GM12878 (cell line): ENCODE measurements around the gene CELF2. TPM values are rescaled to one million over a fixed set of nuclear protein-coding genes. Genes with fewer than 3 reads are reported as not detected.

Experiments
- ATAC-seq: fragments of 200-7000 bp; cut with Tn5 transposase; 3 replicates; pipeline ENCODE4 v1.9.1; 2020; ENCODE audit warnings: mild to moderate bottlenecking, moderate library complexity
- BruUV-seq: library from RNA; stranded (reverse); fragments of 400-500 nt; replicated peaks from 2 replicates; lab custom pipeline; 2021; lab: Mats Ljungman, UMichigan
- CTCF ChIA-PET: fragments of 300-600 bp; sonication (Branson Sonifier 250); formaldehyde crosslinking; extraction: SDS; loops from one replicate; lab custom pipeline; 2021; ENCODE audit warnings: inconsistent platforms; lab: Yijun Ruan, JAX
- POLR2A ChIA-PET: fragments of 350-600 bp; formaldehyde crosslinking; extraction: SDS; loops from one replicate; lab custom pipeline; 2021; ENCODE audit warnings: inconsistent platforms; lab: Charles Lee
- RAD21 ChIA-PET: fragments of 300-600 bp; sonication (Branson Sonifier 250); formaldehyde crosslinking; loops from one replicate; lab custom pipeline; 2023; ENCODE audit warnings: antibody characterized with exemption; ENCODE audit not compliant: unreplicated experiment; lab: Charles Lee
- SMC1A ChIA-PET: fragments of 300-600 bp; sonication (Branson Sonifier 250); formaldehyde crosslinking; loops from one replicate; lab custom pipeline; 2023; ENCODE audit not compliant: unreplicated experiment, uncharacterized antibody; lab: Charles Lee
- DNase-seq: peaks from one replicate; pipeline ENCODE4 v3.0.0-alpha.2; 2011; ENCODE audit warnings: low read depth, low spot score
- FAIRE-seq: peaks from 3 replicates; lab custom pipeline; 2011; peaks lifted over from hg19 to GRCh38; lab: Jason Lieb, UNC
- H2AFZ ChIP-seq: 2 replicates; pipeline ENCODE4 v1.6.0; 2011; ENCODE audit warnings: low read depth, low read length, control low read depth; ENCODE audit not compliant: control insufficient read depth
- H3K27ac ChIP-seq: 2 replicates; pipeline ENCODE4 v1.5.1; 2011; ENCODE audit warnings: control low read depth; ENCODE audit not compliant: control insufficient read depth, insufficient read depth
- H3K27me3 ChIP-seq, 2 experiments: replicated peaks in 1 of 2; 2 replicates each; pipeline versions ENCODE4 v1.6.0 to v1.6.1; 2011; ENCODE audit warnings: low read length in 1 of 2; ENCODE audit not compliant: control insufficient read depth in 2 of 2, insufficient read depth in 2 of 2
- H3K36me3 ChIP-seq, 2 experiments: 2 replicates each; pipeline ENCODE4 v1.5.1; 2011; ENCODE audit warnings: low read length in 1 of 2; ENCODE audit not compliant: control insufficient read depth in 2 of 2, insufficient read depth in 2 of 2
- H3K4me1 ChIP-seq: 2 replicates; pipeline ENCODE4 v1.6.1; 2011; ENCODE audit warnings: mild to moderate bottlenecking, low read length, moderate library complexity, mixed read lengths; ENCODE audit not compliant: control insufficient read depth, insufficient read depth
- H3K4me2 ChIP-seq: 2 replicates; pipeline ENCODE4 v1.6.0; 2011; ENCODE audit warnings: control low read depth; ENCODE audit not compliant: control insufficient read depth, insufficient read depth
- H3K4me3 ChIP-seq: fragments of 200-600 bp; sonication (generic); 2 replicates; pipeline ENCODE4 v1.5.1; 2016
- H3K79me2 ChIP-seq: 2 replicates; pipeline ENCODE4 v1.6.0; 2011; ENCODE audit warnings: low read length; ENCODE audit not compliant: control insufficient read depth, insufficient read depth
- H3K9ac ChIP-seq: 2 replicates; pipeline ENCODE4 v1.8.0; 2011; ENCODE audit warnings: low read length, control low read depth, mixed read lengths; ENCODE audit not compliant: control insufficient read depth, insufficient read depth
- H3K9me3 ChIP-seq: replicated peaks from 3 replicates; pipeline ENCODE4 v1.5.1; 2011; ENCODE audit warnings: mild to moderate bottlenecking, low read length; ENCODE audit not compliant: control insufficient read depth, insufficient read depth
- H4K20me1 ChIP-seq: 2 replicates; pipeline ENCODE4 v1.6.0; 2011; ENCODE audit not compliant: control insufficient read depth, insufficient read depth
- BACH1 ChIP-seq: fragments of 450-650 bp; IDR thresholded peaks from 2 replicates; pipeline ENCODE4 v1.6.1; 2017; ENCODE audit warnings: mild to moderate bottlenecking, borderline replicate concordance
- BCLAF1 ChIP-seq: fragments of 450-650 bp; IDR thresholded peaks from 2 replicates; pipeline ENCODE4 v1.6.1; 2017; ENCODE audit warnings: antibody characterized with exemption, mild to moderate bottlenecking, moderate library complexity
- BRCA1 ChIP-seq: IDR thresholded peaks from 2 replicates; pipeline ENCODE4 v1.6.1; 2011; ENCODE audit warnings: low read depth, low read length, improper control_type of control experiment
- CHD4 ChIP-seq: fragments of 200-600 bp; sonication (generic); IDR thresholded peaks from 2 replicates; pipeline ENCODE4 v1.6.1; 2016; ENCODE audit warnings: mild to moderate bottlenecking
- NFXL1 ChIP-seq: fragments of 450-650 bp; IDR thresholded peaks from 2 replicates; pipeline ENCODE4 v1.6.1; 2017; ENCODE audit warnings: antibody characterized with exemption, mild to moderate bottlenecking, borderline replicate concordance
- POLR2AphosphoS2 ChIP-seq: IDR thresholded peaks from 2 replicates; pipeline ENCODE4 v1.6.1; 2011; ENCODE audit warnings: low read depth, mild to moderate bottlenecking, low read length, improper control_type of control experiment, moderate library complexity
- PRDM15 ChIP-seq: fragments of 450-650 bp; formaldehyde crosslinking; IDR thresholded peaks from 2 replicates; pipeline ENCODE4 v1.4.0; 2020; ENCODE audit warnings: mild to moderate bottlenecking, moderate library complexity
- SMAD1 ChIP-seq: fragments of 450-650 bp; IDR thresholded peaks from 2 replicates; pipeline ENCODE4 v1.6.1; 2018; ENCODE audit warnings: mild to moderate bottlenecking, low read depth; ENCODE audit not compliant: partially characterized antibody
- SMC3 ChIP-seq: IDR thresholded peaks from 2 replicates; pipeline ENCODE4 v1.6.1; 2011; ENCODE audit warnings: low read length, improper control_type of control experiment, borderline replicate concordance
- WGBS: methylation state at CpG from one replicate; pipeline ENCODE4 v1.1.6; 2016; ENCODE audit warnings: low lambda C conversion rate; ENCODE audit not compliant: insufficient replicate concordance, insufficient coverage; ENCODE audit errors: missing lambda C conversion rate; 5-methylcytosine and 5-hydroxymethylcytosine counted together
- in situ Hi-C: fragments of 300-500 bp; cut with MboI; formaldehyde crosslinking; loops from 9 replicates; pipeline ENCODE4 v1.14.3; 2018; ENCODE audit warnings: mixed read lengths
- intact Hi-C: fragments of 100-400 bp; cut with micrococcal nuclease; formaldehyde crosslinking; loops from one replicate; pipeline ENCODE4 v1.14.2; 2022; ENCODE audit not compliant: unreplicated experiment
- polyA plus RNA-seq, 11 experiments: library from polyadenylated mRNA; depleted of rRNA in 4 of 11; unstranded in 6 of 11; stranded (reverse) in 5 of 11; fragments of >200 nt; fragmentation: Nextera tagmentation in 4 of 11; fragmentation: Illumina TruSeq in 1 of 11; extraction: Ambion mirVana in 4 of 11; extraction: Trizol in 1 of 11; gene quantifications; 1 replicate in 1 of 11; 2 replicates in 10 of 11; pipeline versions ENCODE4 v1.2.1 to v1.2.3, GENCODE V29; 2011 to 2016; ENCODE audit warnings: inconsistent platforms in 2 of 11, missing spikeins in 2 of 11, low read depth in 1 of 11
- total RNA-seq, 4 experiments: library from RNA; depleted of rRNA in 3 of 4; stranded (reverse); fragments of >200 nt in 3 of 4; fragmentation: Illumina TruSeq in 1 of 4; extraction: Trizol in 1 of 4; gene quantifications; 2 replicates each; pipeline versions ENCODE4 v1.2.1 to v1.2.3, GENCODE V29; 2013 to 2021

CELF2 gene
- total and polyA plus RNA-seq, 10 of the 15 experiments (the other 5 are each of a cell fraction or from before 2014, with no cell fraction given), result 20.8 to 129 (median 86.3) TPM

DNA sequence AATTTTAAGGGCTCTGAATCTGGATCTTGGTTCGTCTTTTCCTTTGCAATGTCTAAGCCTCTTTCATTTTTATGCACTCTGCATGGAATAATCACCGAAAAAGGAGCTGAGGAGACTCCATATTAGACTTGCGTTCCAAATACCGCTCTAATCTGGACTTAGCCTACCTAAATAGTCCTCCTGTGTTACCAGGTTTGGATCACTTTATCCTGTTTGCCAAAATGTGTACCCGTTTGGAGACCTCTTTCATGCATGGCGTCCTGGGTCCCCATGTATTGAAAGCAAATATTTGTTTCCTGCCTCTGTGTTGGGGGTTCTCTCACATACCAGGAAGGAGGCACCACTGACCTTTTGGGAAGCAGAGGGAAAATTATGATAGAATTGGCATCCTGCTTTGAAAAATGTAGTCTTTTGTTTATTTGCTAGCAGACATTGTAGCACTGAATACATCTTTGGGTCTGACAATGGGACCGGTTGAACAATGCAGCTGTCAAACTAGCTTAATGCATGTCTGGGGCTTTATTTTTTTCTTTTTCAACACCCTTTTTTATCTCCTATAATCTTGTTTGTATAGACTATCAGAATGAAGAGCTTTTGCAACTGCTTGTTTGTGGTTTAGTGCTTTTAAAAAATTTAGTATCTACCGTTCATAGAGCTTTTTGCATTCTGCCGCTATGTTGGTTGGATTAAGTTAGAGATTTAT, 11.8 kb upstream of the CELF2 start:
- no peak for TF ChIP-seq SMC3
- TF ChIP-seq BRCA1, result no peak
- TF ChIP-seq BACH1, result no peak
- no peak for TF ChIP-seq NFXL1
- TF ChIP-seq SMAD1, result no peak
- TF ChIP-seq BCLAF1, result no peak
- TF ChIP-seq PRDM15 (CRISPR knock-in tag), result no peak
- no peak for TF ChIP-seq POLR2AphosphoS2
- no peak for TF ChIP-seq CHD4
- BruUV-seq, result no TSS peak
- no peaks in the 10 kb centered on the region for H3K9me3 ChIP-seq
- intact Hi-C loops, result no loop called here
- H3K36me3 ChIP-seq, result no peaks in the 10 kb centered on the region
- WGBS, result 49% methylated on average over 9 of the region's 9 CpGs
- POLR2A ChIA-PET, result interaction anchor here (0.6 kb wide), 1 partner anchor 1096 kb away, joined by 3 read pairs; no protein-coding TSS in a partner anchor
- no peak overlapping the region for H3K4me2 ChIP-seq
- DNase-seq (no peak), ATAC-seq (no peak), FAIRE-seq (no peak)
- H4K20me1 ChIP-seq, result no peaks in the 10 kb centered on the region
- H3K27ac ChIP-seq, result no peak overlapping the region
- H3K4me3 ChIP-seq, result no peak overlapping the region
- no peaks in the 10 kb centered on the region for H3K79me2 ChIP-seq
- no peaks in the 10 kb centered on the region for H3K4me1 ChIP-seq
- in situ Hi-C loops, result no loop called here
- CTCF ChIA-PET, result no interaction called here
- RAD21 ChIA-PET, result no interaction called here
- H3K27me3 ChIP-seq, result no peaks in the 10 kb centered on the region; a peak in 2 of 4 replicates
- H2AFZ ChIP-seq, result no peak overlapping the region
- no peak overlapping the region for H3K9ac ChIP-seq
- SMC1A ChIA-PET, result interaction anchor here (0.7 to 0.9 kb wide), 3 partner anchors 11 to 31 kb away, joined by 3 to 4 read pairs (median 3); no protein-coding TSS in a partner anchor
